Central memory CD4-positive, alpha-beta T cell (primary cell): ENCODE measurements around the gene PIMREG.
"Not testable (repeated sequence)": the region's sequence is repeated elsewhere in the genome, so short reads cannot be mapped to it uniquely, and the experiment has no call there.

Experiments used
- DNase-seq: peaks from one replicate; pipeline ENCODE4 v3.0.0; 2022

Gene PIMREG

GRCh38 chr17:6479622-6480302 is 35.5 kb downstream of the PIMREG start:
- no peak for DNase-seq

DNA sequence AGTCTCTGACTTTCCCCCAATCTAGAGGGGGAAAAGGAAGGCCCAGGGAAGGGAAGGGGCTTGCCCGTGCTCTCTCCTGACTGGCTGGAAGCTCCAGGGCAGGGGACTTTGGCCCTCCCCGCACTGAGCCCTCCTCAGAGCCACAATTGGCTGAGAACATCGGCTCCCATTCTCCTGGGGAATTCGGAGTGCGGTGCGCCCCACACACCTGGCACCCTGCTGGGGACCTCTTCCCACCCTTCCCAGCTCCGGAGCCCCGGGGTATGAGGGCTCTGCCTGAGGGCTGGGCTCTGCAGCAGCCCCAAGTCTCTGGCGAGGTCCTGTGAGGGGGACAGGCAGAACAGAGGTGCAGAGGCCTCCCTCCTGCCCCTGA is 36.0 kb downstream of the PIMREG start:
- DNase-seq: no peak

DNA sequence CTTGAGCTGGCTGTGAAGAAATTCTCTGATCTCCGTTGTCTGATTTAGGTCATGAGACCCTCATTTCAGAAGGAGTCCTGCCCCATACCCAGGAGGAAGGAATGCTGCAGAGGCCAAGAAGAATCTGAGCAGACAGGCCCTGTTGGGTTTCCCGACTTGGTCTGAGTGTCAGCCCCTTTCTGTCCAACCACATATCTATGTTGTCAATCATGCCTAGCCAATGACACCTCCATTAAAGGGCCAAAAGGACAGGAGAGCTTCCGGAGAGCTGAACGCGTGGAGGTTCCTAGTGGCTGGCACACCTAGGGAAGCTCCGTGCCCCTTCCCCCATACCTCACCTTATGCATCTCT is 37.8 kb downstream of the PIMREG start:
- DNase-seq: no peak

DNA sequence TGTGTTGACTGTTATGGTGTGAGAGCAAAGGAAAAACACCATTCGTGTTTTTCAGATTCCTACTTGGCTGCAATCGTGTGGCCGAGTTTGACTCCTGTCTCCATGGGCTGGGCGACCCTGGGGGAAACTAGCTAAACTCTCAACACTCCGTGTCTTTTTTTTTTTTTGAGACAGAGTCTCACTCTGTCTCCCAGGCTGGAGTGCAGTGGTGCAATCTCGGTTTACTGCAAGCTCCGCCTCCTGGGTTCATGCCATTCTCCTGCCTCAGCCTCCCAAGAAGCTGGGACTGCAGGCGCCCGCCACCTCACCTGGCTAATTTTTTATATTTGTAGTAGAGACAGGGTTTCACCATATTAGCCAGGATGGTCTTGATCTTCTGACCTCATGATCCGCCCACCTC is 38.5 kb downstream of the PIMREG start:
- not testable (repeated sequence) for DNase-seq

- no peak for DNase-seq
These were observed 39.3 kb downstream of the PIMREG start for GRCh38 chr17:6483507-6483906.

DNA sequence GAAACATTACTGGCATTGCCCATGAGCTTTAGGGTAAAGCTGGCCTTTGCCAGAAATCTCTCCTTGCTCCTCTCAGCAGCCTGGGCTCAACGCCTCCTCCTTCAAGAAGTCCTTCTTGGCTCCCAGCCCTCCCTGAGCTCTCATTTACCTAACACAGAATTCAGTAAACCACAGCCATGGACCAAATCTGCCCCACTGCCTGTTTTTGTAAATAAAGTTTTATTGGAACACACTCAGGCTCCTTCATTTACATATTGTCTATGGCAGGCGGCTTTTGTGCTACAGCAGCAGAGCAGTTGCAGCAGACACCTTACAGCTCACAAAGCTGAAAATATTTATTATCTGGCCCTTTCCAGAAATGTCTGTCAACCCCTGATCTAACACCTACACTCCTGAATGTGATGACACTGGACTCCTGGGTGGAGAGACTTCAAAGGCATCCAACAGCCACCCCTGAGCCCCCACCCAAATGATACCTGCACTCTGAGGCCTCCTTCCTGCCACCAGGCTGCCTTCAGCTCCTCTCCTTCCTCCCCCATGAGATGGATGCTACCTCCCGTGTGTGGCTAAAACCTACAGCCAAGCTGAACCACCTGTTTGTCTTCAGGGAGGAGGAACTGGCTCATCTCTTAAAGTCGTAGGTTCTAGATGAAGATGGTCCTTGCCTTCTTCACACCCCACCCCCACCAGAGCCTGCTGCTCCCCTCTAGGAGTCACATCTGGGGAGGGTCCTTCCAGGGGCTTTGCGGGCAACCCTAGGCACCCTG is 41.6 kb downstream of the PIMREG start:
- DNase-seq: no peak

- no peak for DNase-seq
These were observed 43.2 kb downstream of the PIMREG start for GRCh38 chr17:6487251-6488007.

DNA sequence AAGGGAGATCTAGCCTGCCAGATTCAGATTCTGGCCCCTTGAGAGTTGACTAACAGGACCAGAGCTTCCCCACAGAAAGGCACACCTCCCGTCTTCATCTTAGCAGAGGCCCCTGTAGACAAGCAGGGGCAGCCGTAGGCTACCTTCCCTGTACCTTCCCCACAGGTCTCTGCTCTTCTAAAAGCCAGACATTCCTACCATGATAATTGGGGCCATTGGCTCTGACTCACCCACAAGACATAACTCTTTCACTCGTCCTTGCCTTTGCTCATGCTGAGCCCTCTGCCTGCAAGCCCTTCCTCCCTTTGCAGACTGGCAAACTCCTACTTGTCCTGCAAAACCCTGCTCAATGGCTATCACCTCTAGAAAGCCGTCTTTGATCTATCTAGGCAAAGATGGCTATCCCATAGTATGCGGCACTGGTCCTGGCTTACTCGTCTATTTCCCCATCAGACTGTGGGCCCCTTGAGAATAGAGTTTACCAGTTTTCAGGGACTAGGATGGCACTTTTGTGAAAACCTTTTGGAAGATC is 43.8 kb downstream of the PIMREG start:
- DNase-seq: no peak

GRCh38 chr17:6489016-6489550 is 44.8 kb downstream of the PIMREG start:
- DNase-seq: no peak

DNA sequence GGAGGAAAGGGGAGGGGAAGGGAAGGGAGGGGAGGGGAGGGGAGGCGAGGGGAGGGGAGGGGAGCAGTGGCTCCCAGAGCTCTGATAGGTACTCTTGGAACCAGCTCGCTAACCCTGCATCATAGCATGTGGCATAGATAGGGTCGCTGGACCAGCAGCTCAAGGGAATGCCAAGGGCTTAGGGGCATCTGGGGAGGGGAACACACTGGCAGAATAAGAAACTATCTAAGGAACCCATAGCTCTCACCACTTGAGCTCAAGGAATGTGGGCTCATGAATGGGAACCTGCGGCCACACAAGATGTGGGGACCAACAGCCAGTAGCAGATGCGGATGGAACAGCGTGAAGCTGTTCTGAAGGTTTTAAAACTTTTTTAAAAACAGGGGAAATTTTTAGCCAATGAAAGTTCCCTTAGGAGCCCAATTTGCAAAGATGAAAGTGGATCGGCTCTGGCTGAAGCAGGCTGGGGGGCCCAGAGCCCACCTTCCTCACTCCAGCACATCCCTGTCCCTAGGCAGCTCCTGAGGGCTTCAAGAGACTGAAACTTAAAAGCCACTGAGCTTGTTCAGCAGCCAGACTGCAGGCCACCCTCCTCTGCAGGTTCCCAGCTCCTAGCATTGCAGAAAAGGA is 46.9 kb downstream of the PIMREG start:
- DNase-seq: no peak

DNA sequence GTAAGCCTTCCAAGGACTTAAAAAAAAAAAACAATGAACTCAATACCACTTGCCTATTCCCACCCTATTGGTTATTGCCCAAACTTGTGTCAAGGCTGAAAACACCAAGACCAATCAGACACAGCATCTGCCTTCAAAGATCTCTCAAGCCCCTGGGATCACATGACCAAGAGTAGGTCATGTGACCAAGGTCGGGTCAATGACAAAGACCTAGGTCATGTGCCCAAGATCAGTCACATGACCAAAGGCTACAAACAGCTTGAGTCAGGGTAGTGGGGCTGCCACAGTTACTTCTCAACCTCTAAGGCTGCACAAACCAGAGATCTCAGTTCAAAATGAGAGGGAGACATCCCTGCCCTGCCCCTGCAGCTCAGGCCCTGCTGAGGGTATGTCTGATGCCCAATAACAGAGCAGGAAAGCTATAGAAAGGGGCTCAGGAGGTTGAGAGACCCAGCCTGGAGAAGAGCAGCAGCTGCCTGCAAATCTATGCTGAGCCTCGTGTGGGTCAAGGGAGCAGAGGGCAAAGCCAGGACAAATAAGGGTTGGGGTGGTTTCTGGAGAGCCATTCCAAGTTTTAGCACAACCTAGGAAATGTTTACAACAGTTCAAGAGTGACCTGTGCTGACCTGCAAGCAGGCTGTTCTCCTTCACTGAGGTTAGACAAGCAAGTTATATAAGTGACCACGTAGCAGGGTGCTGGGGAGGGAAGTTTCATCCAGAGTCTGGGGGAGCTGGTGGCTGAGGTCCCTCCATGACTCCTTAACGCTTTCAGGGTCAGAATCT is 48.8 kb downstream of the PIMREG start:
- no peak for DNase-seq

DNA sequence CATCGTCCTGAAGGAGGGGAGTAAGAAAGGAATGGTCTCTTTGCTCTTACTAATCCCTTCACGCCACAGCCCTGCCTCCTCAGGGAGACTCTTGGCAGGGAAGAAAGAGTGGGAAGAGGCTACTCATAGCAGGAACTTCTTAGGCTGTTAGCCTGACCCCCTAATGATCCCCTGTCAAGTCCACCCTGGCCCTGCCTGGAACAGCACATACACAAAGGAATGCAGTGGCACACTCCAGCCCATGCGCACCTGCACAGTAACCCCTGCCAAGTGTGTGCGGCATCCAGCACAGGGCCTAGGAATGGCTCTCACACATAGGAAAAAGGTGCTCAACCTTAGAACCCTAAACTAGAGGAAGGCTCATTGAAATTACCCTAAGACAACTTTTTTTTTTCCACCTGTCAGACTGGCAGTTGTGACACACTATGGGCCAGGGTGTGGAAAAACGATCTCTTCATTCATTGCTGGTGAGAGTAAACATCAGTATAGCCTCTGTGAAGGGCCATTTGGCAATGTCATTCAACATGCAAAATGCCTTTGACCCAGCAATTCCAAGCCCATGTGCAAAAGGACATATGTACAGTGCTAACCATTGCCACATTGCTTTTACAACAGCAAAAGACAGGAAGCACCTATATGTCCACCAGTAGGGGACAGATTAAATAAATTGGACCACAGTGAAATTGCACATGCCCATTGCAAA is 50.1 kb downstream of the PIMREG start:
- no peak for DNase-seq

GRCh38 chr17:6495450-6496115 is 51.3 kb downstream of the PIMREG start:
- no peak for DNase-seq

DNA sequence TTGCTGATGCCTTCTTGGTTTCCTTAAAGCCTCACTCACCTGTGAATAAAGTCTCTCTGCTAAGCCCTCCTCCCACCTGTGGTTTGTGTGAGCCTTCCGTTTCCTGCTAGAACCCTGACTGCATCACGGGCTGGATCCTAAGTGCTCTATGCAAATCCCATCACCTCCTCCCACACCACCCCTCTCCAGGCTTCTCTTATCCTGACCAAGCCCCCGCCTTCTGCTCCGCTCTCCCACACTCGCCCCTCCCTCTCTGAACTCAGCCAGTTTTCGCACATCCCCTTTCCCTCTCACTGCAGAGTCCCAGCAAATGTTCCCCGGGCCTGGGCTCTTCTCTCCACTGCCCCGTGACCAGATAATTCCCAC is 51.8 kb downstream of the PIMREG start:
- DNase-seq: no peak

GRCh38 chr17:6496640-6497441 is 52.6 kb downstream of the PIMREG start:
- no peak for DNase-seq

DNA sequence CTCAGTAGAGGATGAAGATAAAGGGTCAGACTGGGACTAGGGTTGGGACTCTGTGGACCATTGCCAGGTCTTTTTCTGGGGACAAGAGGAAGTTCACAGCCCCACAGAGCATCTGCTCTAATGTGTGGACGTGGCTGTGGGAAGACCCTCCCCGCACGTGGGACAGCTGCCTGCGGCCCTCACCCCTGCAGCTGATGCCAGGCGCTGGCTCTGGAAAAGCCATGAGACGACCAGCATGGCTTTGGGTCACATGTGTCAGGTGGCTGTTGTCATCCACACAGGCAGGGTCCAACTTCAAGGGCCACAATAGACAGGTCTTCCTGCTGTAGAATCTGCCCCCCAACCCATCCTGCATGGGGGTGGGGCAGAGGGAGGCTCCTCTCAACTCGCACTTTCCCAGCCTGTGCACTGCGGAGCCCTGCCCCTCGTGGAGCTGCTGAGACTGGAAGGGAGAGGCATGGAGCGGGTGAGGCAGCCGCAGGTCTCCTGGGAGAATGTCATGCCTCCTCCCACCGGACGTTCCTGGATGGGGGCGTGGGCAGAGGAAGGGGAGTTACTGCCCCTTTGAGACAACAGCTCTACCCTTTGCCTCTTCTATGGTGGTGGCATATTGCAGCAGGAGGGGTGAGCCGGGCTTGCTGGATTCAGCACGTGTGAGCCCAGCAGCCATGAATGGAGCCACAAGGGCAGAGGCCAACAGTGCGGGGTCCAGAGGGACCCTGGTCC is 53.4 kb downstream of the PIMREG start:
- DNase-seq: no peak

DNA sequence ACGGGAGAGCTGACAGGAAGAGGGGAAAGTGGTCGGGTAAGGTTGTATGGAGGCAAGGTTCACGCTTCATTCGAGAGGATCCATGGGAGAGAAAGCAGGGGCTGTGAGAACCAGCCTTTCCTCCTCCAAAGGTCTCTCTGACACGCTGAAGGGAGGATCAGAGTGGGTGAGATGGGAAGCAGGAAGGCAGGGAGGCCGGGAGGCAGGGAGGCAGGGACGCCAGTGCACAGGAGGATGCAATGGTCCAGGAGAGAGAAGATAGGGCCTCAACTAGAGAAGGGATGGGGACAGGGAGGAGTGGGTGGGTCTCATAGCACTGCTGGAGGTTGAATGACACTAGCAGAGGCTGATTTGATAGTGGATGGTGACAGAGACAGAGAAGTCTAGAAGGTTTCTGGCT is 54.1 kb downstream of the PIMREG start:
- DNase-seq: no peak

GRCh38 chr17:6498901-6499540 is 54.8 kb downstream of the PIMREG start:
- DNase-seq: no peak
